B cell (primary cell): Measurements from ENCODE around the gene MSGN1.

Experiments
- EZH2 ChIP-seq: IDR thresholded peaks from 2 replicates; pipeline ENCODE4 v1.6.1; 2012; ENCODE audit warnings: borderline replicate concordance, low read depth, mild to moderate bottlenecking, moderate library complexity, low read length; ENCODE audit not compliant: insufficient read depth, poor library complexity, severe bottlenecking
- TF ChIP-seq, protein P1 (sequence below): fragments of 200-600 bp; IDR thresholded peaks from one replicate; pipeline ENCODE4 v1.8.0; 2022; ENCODE audit warnings: antibody characterized with exemption, mild to moderate bottlenecking

GRCh38 chr2:17835516-17835915 lies 19.3 kb downstream of the MSGN1 start:
- TF ChIP-seq, protein P1, sequence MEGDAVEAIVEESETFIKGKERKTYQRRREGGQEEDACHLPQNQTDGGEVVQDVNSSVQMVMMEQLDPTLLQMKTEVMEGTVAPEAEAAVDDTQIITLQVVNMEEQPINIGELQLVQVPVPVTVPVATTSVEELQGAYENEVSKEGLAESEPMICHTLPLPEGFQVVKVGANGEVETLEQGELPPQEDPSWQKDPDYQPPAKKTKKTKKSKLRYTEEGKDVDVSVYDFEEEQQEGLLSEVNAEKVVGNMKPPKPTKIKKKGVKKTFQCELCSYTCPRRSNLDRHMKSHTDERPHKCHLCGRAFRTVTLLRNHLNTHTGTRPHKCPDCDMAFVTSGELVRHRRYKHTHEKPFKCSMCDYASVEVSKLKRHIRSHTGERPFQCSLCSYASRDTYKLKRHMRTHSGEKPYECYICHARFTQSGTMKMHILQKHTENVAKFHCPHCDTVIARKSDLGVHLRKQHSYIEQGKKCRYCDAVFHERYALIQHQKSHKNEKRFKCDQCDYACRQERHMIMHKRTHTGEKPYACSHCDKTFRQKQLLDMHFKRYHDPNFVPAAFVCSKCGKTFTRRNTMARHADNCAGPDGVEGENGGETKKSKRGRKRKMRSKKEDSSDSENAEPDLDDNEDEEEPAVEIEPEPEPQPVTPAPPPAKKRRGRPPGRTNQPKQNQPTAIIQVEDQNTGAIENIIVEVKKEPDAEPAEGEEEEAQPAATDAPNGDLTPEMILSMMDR: no peak
- no peak for TF ChIP-seq EZH2
